NCI-H510A (cell line): Measurements from ENCODE around the gene ATP5PB.

Experiments
- DNase-seq: peaks from one replicate; lab custom pipeline; 2025; lab: John Stamatoyannopoulos, UW

The ATP5PB gene

GRCh38 chr1:111446967-111447892 lies 2.0 kb upstream of the ATP5PB start:
- no peak for DNase-seq

DNA sequence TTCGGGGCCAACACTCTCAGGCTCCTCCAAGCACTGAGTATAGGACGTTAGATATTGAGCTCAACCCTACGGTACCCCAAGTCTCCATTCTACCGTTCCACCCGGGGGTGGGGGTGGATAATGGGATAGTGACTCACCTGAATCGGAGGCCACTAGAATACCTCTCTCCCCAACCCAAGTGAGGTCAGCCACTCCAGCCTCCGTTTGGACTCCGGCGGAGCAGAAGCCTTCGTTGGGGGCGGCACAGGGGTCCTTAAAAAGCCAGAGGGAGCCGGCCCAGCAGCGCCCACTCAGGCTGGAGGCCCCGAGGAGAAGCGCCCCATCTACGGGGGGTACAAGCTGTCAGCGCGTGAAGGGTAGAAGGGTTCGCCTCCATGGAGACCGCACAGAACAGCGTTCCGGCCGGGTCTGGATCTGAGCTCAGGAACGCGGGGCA lies 764 bp upstream of the ATP5PB start:
- DNase-seq, result no peak

DNA sequence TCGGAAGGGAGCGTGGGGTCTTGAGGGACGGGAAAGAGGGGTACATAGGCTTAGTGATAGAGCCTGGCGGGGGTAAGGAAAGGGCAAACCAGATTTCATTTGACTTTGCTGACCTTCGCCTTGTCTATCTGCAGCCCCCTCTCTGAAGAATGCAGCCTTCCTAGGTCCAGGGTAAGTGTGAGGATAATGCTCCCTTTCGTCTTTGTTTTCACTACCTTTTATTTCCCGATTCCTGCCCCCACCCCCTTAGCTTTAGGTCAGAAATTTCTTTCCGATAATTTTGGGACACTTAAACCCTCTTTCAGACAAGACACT lies 396 bp downstream of the ATP5PB start:
- DNase-seq, result no peak

DNA sequence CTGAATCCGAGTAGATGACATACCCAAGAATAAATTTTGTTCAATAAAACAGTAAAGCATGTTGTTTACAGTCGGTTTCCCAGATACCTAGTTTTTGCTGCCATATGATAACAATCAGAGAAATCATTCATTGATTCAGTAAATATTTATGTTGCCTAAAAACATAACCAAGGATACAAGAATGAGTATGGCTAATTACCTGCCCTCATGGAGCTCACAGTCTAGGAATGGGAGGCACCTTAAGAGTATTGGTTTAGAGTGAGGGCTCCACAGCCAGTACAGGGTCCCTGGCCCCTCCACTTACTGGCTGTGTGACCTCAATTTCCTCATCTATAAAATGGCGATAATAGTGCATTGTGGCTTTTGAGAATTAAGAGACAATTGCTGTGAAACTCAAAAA lies 921 bp downstream of the ATP5PB start:
- no peak for DNase-seq

GRCh38 chr1:111452581-111452980 lies 3.3 kb downstream of the ATP5PB start:
- DNase-seq, result no peak

DNA sequence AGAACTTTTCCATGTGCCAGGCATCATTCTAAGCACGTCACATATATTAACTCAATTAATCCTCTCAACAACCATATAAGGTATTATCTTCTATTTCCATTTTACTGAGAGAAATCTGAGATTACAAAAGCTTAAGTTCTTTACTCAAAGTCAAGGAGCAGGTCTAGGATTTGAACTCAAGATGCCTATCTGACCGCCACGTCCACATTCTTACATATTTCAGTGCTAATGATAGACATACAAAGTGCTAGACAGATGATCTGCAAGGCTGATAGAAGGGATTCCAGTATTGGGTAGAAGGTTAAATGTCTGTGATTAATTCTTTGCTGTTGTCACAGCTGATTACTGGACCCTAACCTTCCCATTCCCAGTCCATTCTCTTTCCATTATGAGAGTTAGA lies 4.4 kb downstream of the ATP5PB start:
- DNase-seq, result no peak

GRCh38 chr1:111454859-111455641 lies 5.8 kb downstream of the ATP5PB start:
- DNase-seq, result no peak

DNA sequence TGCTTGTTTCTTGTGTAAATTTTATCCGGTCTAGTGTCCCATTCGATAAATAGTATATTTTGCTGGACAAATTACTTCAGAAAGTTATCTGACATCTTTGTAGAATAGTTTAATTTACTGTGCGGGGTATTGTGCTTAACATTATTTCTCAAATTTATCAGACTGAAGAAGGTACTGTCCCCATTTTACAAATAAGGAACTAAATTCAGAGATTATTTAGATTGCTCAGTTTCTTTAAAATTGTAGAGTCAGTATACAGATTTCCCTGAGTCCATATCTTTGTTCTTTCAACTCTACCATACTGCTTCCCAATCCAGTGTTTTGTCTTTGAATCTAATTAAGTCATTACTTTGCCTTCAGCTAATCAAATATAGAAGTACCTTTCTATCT lies 6.4 kb downstream of the ATP5PB start:
- DNase-seq, result no peak

DNA sequence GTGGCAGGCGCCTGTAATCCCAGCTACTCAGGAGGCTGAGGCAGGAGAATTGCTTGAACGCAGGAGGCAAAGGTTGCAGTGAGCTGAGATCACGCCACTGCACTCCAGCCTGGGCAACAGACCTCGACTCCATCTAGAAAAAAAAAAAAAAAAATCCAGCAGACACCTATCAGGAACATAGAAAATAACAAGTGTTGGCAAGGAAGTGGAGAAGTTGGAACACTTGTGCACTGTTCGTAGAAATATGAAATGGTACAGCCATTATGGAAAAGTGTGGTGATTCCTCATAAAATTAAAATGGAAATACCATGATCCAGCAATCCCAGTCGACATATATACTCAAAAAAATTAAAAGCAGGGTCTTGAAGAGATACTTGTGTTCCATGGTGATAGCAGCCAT lies 12.5 kb downstream of the ATP5PB start:
- no peak for DNase-seq

GRCh38 chr1:111462370-111463028 lies 13.2 kb downstream of the ATP5PB start:
- no peak for DNase-seq

DNA sequence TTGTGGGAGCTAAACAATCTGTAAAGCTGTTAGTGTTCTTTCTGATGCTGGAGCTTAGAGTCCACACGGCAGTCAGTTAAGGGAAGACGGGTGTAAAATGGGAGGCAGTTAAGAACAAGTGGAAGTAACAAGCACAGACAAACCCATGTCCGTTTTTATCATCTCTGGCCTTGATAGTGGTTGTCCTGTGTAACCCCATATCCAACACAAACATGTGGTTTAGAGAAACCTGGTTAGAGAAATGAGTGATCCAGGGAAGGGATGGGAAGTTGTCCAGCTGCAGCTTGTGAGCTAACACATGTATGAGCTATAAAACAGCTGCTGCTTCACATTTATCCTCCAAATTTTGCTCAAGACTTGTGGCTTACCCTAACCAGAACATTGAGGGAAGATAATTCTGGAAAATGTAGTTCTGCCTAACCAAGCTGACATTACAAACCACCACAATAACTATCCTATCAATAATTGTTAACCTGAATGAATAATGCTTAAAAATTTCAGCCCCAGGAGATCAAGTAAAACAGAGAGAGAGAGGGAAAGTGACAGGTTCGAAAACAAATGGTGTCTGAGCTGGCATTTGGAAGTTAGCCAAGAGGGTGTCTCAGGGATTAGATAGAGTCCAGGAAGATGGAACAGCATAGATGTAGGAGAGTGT lies 13.9 kb downstream of the ATP5PB start:
- DNase-seq, result no peak

DNA sequence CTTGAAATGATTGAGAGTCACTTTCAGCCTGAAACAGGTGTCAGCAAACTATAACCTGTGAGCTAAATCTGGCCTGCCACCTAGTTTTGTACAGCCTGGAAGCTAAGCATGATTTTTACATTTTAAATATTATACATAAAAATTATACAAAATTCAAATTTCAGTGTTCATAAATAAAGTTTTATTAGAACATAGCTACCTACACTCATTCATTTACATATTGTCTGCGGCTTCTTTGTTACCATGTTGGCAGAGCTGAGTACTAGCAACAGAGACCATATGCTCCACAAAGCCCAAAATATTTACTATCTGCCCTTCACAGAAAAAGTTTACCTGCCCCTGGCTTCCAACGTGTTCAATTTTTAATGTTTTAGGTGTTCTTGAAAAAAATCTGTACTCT lies 16.5 kb downstream of the ATP5PB start:
- no peak for DNase-seq

DNA sequence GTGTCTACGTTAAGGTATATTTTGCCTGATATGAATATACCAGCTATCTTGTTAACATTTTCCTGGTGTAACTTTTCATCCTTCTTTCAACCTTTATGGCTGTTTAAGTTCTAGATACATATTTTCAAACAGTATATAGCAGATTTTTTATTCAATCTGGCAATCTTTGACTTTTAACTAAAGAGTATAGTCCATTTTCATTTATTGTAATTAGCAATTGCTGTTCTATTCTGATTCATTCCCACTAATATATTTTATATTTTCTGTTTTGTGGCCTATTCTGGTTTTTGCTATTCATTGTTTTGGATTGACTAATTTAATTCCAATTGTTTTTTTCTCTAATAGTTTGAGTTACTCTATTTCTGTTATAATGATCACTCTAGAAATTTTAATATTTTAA lies 17.2 kb downstream of the ATP5PB start:
- DNase-seq, result no peak

- DNase-seq, result no peak
Measured at GRCh38 chr1:111467865-111468716, 18.8 kb downstream of the ATP5PB start.

DNA sequence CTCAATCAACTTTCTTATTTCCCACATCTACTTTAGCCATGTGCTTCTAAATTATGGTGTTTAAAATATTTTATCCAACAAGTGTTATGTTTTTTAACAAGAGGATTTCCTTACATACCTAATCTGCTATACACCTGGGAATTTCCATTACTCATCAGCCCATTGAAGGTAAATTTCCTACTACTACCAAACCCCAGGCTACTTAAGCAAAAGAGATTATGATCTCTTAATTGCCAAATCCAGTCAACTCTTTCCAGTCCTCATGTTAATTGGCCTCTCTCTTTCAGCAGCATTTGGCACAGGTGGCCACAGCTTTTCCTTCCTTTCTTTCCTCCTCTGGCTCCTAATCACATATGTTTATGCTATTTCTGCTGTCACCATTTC lies 19.4 kb downstream of the ATP5PB start:
- no peak for DNase-seq

GRCh38 chr1:111469539-111469938 lies 20.3 kb downstream of the ATP5PB start:
- DNase-seq, result no peak

DNA sequence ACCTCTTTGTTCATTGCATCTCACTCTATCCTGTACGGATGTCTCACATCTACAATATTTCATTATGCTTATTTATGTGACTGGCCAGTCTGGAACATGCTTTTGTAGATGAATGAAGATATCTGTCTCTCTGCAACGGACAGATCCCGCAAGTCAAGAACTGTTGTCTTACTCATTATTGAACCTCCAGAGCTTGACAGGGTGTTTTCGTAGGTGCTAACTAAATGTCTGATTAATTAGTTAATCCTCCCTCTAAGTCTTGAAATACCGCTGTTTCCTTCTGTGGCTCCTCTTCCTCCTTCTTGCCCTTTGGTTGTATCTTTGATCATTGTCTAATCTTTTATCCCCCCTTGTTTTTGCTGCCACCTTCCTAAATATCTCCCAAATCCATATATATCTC lies 21.3 kb downstream of the ATP5PB start:
- DNase-seq, result no peak

GRCh38 chr1:111471012-111471411 lies 21.7 kb downstream of the ATP5PB start:
- no peak for DNase-seq

DNA sequence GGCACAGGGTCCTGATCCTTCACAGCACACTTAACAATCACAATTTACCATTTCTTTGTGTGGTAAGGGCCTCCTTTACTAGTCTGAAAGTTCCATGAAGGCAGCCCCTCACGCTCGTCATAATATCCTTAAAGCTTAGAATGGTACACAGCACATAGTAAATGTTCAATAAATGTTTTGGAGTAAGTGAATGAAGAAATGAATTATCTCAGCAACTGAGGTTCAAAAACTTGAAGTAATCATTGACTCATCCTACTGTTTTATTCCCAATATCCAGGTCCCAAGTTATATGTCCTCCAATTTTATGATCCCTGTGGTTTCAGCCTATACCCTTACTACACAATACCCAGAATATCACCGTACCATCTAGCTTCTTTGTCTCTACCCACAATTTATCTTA lies 22.3 kb downstream of the ATP5PB start:
- no peak for DNase-seq

GRCh38 chr1:111474106-111474505 lies 24.8 kb downstream of the ATP5PB start:
- DNase-seq, result no peak

- no peak for DNase-seq
Measured at GRCh38 chr1:111474521-111474920, 25.3 kb downstream of the ATP5PB start.
